Epithelial cell of esophagus (primary cell): ENCODE data around the gene HUS1.

ENCODE experiments used
- DNase-seq: peaks from one replicate; pipeline ENCODE4 v3.0.0; 2010; ENCODE audit warnings: low read depth
- H3K4me3 ChIP-seq: 2 replicates; pipeline ENCODE4 v1.5.1; 2011; ENCODE audit warnings: mild to moderate bottlenecking, low read length, control low read depth
- CTCF ChIP-seq: IDR thresholded peaks from 2 replicates; pipeline ENCODE4 v1.5.1; 2011; ENCODE audit warnings: low read depth, mild to moderate bottlenecking, low read length, control low read depth, inconsistent platforms; ENCODE audit not compliant: insufficient read depth; ENCODE audit errors: missing control alignments

HUS1 gene

GRCh38 chr7:47979145-47979831, at the start of gene HUS1:
HUS1 (minus strand) TSS chr7:47979615; CDS start chr7:47979519, 96 bp downstream.
- H3K4me3 ChIP-seq: peak within 1 kb of the TSS; percentile 75
- no peak for TF ChIP-seq CTCF
- peak; percentile 84 for DNase-seq

GRCh38 chr7:48028938-48029337, 49.5 kb upstream of the HUS1 start, which contains the start of gene SUN3:
SUN3 (minus strand) TSS chr7:48029107; CDS start chr7:48028938, 169 bp downstream.
- no peak for TF ChIP-seq CTCF
- no peak within 1 kb of the TSS for H3K4me3 ChIP-seq
- peak; percentile 20 for DNase-seq

DNA sequence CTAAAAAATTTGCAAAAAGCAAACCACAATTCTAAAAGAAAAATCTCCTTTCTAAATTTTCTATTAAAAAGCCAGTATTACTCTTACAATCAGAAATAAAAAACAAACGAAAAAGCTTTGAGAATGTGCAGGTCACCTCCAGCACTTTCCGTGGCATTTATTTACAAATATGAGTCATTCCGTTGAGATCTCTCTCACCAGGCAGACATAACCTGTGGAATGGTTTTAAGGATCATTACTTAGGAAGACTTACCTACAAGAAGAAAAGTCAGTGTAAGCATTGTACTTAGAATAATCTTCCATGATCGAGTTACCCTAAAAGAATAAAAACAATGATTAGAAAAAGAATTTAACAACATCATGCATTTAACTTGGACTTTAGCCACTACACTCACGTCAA, 46.2 kb upstream of the HUS1 start:
- no peak overlapping the region for H3K4me3 ChIP-seq
- no peak for TF ChIP-seq CTCF
- DNase-seq: peak; percentile 56

GRCh38 chr7:48017674-48018073, 38.3 kb upstream of the HUS1 start:
- no peak overlapping the region for H3K4me3 ChIP-seq
- TF ChIP-seq CTCF: no peak
- DNase-seq: no peak

DNA sequence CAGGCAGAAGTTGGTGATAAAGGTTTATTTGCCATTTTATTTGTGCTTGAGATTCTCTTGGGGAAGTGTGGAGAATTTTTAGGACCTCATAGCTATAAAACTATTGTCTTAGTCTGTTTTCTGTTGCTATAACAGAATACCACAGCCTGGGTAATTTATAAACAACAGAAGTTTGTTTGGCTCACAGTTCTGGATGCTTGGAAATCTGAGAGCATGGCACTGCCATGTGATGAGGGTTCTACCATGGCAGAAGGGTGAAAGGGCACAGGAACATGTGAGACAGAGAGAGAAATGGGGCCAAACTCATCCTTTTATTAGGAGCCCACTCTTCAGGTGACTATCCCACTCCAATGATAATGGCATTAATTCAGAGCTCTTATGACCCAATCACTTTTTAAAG, 37.2 kb upstream of the HUS1 start:
- TF ChIP-seq CTCF: no peak
- no peak for DNase-seq
- H3K4me3 ChIP-seq: no peak overlapping the region

- no peak overlapping the region for H3K4me3 ChIP-seq
- no peak for DNase-seq
- no peak for TF ChIP-seq CTCF
Measured at GRCh38 chr7:48011951-48012350, 32.5 kb upstream of the HUS1 start.

DNA sequence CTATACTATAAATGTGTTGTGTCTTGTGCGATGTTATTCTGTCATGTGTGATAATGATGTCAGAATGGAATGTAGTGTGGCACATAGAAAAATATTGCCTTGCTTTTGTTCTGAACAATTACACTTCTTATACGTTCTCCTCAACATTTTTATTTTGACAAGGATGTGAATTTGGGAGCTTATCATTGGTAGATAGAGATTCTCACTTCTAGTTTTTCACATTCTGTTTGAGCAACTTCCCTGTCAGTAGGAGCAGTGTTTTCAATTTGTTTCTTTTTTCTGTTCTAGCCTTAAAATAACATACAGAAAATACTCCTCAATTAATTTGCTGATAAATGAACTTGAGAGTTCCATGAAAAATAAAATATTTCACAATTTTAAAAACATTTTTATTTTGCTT, 31.9 kb upstream of the HUS1 start:
- DNase-seq: no peak

More for the DNA sequence above, 31.9 kb upstream of the HUS1 start:
- TF ChIP-seq CTCF: no peak
- H3K4me3 ChIP-seq: no peak overlapping the region
